HL-60/S4 treated with retinoic acid at 250 ng/mL for 4 days and 3 days (cell line): ENCODE results near the gene SLC6A3.
"Not testable (repeated sequence)": the region's sequence is repeated elsewhere in the genome, so short reads cannot be mapped to it uniquely, and the experiment has no call there.

Experiments
- in situ Hi-C: fragments of 300-500 bp; cut with MboI; formaldehyde crosslinking; loops from 2 replicates; pipeline ENCODE4 v1.7.0; 2022; ENCODE audit warnings: low sequenced_read_pairs

SLC6A3 gene

GRCh38 chr5:1422522-1422921 lies 22.7 kb downstream of the SLC6A3 start:
- in situ Hi-C loops, result not testable (repeated sequence)

GRCh38 chr5:1421521-1422341 lies 23.5 kb downstream of the SLC6A3 start:
- in situ Hi-C loops, result no loop called here

- in situ Hi-C loops, result no loop called here
Observed at GRCh38 chr5:1420211-1421195, 24.7 kb downstream of the SLC6A3 start.

- in situ Hi-C loops, result no loop called here
Observed at GRCh38 chr5:1419476-1420210, 25.6 kb downstream of the SLC6A3 start.

GRCh38 chr5:1418921-1419280 lies 26.3 kb downstream of the SLC6A3 start:
- in situ Hi-C loops, result no loop called here

GRCh38 chr5:1418238-1418920 lies 26.9 kb downstream of the SLC6A3 start:
- in situ Hi-C loops, result no loop called here

- in situ Hi-C loops, result no loop called here
Observed at GRCh38 chr5:1417586-1418225, 27.5 kb downstream of the SLC6A3 start.

- in situ Hi-C loops, result no loop called here
Observed at GRCh38 chr5:1416856-1417469, 28.3 kb downstream of the SLC6A3 start.

GRCh38 chr5:1415626-1416360 lies 29.4 kb downstream of the SLC6A3 start:
- in situ Hi-C loops, result no loop called here

GRCh38 chr5:1415059-1415425 lies 30.2 kb downstream of the SLC6A3 start:
- in situ Hi-C loops, result no loop called here

GRCh38 chr5:1414311-1415058 lies 30.8 kb downstream of the SLC6A3 start:
- in situ Hi-C loops, result no loop called here

- in situ Hi-C loops, result no loop called here
Observed at GRCh38 chr5:1413611-1414241, 31.5 kb downstream of the SLC6A3 start.

- in situ Hi-C loops, result no loop called here
Observed at GRCh38 chr5:1413211-1413610, 32.0 kb downstream of the SLC6A3 start.

GRCh38 chr5:1412621-1413020 lies 32.6 kb downstream of the SLC6A3 start:
- in situ Hi-C loops, result no loop called here

- in situ Hi-C loops, result no loop called here
Observed at GRCh38 chr5:1412163-1412562, 33.1 kb downstream of the SLC6A3 start.

- in situ Hi-C loops, result no loop called here
Observed at GRCh38 chr5:1411099-1411498, 34.1 kb downstream of the SLC6A3 start.

- in situ Hi-C loops, result no loop called here
Observed at GRCh38 chr5:1410156-1411014, 34.9 kb downstream of the SLC6A3 start.
